ENCODE results near the gene FCHSD2.
"Not testable (repeated sequence)": the region's sequence is repeated elsewhere in the genome, so short reads cannot be mapped to it uniquely, and the experiment has no call there.

FCHSD2 gene

DNA sequence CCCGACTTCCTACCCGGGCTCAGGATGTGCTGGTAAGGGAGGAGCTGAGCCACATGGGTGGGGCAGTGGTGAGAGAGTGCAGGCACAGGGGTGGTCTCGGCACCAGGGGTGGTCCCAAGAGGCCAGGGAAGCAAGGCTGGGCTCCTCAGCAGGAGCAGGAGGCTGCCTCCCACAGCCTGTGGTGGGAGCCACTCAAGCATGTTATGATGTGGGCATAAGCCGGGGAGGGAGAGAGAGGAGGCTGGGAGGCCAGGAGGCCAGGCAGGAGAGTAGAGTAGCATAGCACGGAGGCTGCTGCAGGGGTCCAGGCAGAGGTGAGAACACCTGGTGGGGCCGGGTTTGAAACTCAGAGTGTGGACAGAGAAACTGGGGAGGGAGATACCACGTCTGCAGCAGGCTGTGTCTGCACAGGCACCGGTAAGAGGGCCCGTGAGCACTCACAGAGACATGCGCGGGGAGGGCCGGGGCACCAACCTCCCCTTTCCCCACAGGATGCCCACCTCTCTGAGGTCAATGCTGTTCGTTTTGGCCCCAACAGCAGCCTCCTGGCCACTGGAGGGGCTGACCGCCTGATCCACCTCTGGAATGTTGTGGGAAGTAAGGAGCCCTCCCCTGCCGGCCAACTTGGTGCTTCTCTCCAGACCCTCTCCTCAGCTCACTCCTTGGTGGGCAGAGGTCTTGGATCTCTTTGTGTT, 317.2 kb downstream of the FCHSD2 start:
- no peak for DNase-seq

DNA sequence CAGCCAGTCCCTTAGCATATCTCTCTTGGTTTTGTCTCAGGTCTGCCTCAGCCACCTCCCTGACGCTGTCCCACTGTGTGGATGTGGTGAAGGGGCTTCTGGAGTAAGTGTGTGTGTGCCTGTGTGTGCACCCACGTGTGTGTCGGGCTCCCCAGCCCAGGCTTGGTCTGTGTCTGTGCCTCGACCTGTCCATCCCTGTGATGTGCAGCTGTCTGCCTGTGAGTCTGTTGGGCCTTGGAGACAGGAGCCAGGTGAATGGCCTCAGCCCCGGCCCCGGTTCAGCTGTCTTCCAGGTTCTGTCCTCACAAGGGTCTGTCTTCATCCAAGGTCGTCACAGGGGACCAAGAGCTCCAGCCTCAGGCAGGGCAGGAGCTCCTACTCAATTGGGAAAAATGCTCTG, 318.1 kb downstream of the FCHSD2 start:
- DNase-seq = no peak

DNA sequence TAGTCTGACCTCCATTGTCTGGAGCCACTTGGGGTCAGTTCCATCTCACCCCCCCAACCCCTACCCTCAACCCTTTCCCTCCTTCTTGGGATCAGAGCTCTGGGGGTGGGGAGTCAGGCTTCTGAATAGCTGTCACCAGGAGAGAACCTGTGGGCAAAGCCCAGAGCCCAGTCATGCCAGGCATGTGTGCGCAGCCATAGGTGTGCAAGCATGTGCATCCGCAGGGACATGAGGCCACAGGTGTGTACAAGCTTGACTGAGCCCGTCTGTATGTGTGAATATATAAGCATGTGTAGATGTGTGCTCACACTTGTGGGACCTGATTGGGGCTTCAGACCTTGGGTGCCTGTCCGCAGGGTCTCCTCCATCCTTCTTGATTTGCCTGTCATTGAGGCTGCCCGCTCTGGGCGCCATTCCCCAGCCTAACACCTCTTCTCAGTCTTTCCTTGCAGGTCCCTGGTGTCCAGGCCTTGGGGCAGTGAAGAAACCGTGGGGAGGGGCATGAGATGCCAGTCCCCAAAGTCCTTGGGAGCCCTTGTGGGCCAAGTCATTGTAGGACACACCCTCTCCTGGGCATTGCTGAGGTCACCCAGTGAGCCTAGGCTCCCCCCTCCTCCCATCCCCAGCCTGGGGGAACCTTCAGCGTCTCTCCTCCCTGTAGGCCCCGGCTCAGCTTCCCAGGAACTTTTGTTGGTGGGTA, 318.9 kb downstream of the FCHSD2 start:
- DNase-seq = no peak

DNA sequence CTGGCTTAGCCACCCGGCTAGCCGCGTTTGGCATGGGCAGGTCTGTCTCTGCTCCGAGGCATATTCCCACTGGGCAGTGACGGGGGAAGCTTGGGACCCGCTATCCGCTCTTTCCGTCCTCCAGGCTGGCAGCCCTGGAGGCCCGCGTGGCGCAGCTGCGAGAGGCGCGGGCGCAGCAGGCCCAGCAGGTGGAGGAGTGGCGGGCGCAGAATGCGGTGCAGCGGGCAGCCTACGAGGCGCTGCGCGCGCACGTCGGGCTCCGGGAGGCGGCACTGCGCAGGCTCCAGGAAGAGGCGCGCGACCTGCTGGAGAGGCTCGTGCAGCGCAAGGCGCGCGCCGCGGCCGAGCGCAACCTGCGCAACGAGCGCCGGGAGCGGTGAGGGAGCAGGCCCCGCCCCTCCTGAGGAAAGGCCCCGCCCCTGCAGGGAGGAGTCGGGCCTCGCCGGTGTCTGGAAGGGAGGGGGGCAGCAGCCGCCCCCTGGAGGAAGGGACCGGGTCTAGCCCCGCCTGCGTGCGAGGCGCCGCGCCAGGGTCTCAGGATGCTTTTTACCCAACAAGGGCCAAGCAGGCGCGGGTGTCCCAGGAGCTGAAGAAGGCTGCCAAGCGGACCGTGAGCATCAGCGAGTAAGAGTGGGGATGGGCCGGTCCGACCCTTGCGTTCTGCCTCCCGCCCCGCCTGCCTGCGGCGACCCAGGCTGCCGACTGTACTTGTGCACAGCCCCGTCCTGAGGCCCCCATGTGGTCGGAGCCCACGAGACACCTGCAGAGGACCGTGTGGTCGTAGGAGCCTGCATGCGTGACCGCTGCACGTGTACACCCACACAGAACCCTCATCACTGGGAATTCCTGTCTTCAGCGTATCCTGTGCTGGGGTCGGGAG, 320.0 kb downstream of the FCHSD2 start:
- peak in 50 of 51 donors; percentile 35 to 93 (median 82) for DNase-seq

DNA sequence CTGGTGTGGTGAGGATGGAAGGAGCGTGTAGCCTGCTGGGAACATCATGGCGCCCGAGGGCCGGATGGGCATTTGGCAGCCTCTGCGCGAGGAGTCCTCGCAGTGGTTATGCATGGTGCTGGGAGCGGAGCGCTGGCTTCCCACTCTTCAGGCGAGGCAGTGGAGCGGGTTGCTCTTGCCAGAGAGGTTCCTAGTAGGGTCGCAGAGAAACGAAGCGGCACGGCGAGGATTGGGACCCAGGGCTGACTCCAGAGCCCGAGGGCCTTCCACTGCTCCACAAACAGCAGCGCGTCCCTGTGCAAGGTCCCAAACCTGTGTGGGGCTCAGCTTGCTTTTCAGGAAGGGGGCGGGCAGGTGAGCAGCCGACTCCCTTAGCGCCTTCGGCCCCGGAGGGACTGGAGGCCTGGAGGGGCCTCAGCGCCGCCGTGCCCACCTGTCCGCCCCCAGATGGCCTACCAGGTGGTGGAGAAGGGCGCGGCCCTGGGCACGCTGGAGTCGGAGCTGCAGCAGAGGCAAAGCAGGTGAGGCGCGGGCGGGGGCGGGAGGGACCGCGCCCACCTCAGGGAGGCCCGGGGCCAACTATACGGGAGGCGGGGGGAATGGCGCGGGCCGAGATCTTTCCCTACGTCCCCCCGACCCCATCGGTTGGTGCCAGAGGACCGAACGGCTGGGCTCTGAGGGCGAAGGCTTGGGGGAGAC, 320.7 kb downstream of the FCHSD2 start:
- no peak for DNase-seq

DNA sequence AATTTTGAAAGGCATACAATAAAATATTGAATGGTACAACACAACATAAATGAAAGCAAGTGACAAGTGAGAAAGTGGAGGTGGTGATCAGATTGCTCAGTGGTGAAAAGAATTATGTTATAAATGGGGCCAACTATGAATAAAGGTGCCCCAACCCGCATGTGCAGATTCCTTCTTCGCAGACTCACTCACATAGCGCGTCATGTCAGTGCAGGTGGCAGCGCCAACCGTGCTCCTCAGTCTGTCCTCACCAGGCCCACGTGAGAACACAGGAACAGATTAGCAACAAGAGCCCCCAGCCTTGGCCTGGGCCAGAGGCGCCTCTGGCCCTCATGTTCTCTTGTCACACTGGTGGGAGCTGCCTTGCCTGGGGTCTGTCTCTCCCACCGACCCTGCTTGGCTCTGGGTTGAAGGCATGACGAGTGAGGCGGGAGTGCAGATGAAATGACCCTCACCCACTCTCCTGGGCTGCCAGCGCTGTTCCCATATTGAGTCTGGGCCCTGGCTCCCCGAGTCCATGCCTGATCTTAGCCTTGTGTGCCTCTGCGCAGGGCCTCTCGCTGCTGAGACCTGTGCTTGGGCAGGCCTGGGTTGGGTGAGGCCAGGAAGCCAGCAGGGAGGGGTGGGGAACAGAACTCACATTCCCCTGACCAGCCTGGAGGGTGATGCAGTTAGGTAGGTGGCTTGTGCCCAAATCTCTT, 321.5 kb downstream of the FCHSD2 start:
- no peak for DNase-seq

DNA sequence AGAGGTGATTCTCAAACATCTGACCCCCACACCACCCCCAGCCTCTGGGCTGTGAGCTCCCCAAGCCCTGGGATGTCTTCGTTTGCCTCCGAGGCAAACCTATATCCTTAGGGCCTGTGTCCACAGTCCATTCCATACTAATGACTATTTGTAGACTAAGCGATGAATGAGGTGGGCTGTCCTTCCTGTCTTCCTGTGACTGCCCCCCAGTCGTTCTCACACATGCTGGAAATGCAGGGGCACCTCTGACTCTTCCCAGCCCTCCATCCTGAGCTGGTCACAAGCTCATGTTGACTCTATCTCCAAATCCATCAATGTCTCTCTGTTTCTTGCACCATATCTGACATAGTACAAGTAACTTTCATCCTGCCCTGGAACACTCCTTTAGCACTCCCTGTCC, 323.1 kb downstream of the FCHSD2 start:
- DNase-seq = no peak

DNA sequence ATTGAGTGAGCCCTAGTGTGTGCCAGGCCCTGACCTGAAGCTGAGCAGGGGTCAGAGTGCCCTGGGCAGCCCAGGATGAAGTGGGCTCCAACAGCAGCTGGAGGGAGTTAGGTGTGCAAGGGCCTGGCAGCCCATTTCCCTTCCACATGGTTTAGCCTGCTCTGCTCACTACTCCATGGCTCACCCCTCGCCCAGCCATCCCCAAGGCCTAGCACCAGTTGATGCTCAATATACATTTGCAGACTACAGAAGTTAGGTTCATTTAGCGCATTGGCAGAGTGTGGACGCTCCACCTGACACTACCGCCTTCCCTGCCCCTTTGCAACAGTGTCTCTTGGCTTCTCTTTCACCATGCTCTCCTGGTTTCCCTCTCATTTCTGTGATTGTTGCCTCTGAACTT, 324.2 kb downstream of the FCHSD2 start:
- DNase-seq = no peak

DNA sequence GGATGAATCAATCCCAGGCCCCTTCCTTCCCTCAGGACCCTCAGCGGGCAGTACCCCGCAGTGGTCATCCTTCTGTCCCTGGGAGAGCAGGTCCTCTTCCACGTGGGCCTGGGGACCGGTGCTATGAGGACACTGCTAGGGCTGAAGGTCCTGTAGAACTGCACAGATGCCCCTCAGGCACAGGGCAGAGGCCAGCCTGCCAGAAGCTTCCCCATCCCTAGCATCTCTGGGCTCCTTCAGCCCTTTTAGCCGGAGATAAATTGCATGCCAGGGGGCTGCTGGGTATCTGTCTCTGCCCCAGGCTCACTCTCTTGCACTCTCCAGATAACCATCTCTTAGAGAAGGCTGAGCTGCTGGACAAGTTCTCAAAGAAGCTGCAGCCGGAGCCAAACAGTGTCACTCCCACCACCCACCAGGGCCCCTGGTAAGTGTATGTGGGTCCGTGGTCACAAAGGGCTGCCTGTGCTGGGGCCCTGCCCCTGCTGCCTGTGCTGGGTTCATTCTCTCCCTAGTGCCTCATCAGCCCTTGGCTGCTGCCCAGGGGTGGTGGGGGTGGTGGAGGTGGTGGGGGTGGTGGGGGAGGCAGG, 325.6 kb downstream of the FCHSD2 start:
- DNase-seq = no peak

DNA sequence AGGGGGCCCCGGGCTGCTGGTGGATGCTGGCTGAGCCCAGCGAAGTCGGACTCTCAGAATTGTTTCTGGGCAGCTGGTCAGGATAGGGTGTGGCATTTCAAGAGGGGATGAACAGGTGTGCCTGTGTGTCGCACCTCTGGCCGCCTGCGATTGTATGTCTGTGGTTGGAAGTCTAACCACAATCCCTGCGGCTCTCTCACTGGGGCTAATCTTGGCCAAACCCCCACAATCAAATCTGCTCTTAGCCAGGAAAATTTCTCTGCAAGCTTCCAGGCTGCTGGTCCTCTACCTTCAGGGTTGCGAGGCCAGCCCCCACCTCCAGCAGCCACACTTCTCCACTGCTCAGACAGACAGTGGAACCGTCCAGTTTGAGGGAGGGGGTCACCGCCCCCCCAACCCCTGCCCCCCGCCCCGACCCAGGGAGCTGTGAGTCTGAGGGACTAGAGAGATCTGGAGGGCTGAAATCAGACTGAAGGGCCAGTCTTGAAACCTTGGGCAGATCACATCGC, 327.0 kb downstream of the FCHSD2 start:
- DNase-seq = no peak

DNA sequence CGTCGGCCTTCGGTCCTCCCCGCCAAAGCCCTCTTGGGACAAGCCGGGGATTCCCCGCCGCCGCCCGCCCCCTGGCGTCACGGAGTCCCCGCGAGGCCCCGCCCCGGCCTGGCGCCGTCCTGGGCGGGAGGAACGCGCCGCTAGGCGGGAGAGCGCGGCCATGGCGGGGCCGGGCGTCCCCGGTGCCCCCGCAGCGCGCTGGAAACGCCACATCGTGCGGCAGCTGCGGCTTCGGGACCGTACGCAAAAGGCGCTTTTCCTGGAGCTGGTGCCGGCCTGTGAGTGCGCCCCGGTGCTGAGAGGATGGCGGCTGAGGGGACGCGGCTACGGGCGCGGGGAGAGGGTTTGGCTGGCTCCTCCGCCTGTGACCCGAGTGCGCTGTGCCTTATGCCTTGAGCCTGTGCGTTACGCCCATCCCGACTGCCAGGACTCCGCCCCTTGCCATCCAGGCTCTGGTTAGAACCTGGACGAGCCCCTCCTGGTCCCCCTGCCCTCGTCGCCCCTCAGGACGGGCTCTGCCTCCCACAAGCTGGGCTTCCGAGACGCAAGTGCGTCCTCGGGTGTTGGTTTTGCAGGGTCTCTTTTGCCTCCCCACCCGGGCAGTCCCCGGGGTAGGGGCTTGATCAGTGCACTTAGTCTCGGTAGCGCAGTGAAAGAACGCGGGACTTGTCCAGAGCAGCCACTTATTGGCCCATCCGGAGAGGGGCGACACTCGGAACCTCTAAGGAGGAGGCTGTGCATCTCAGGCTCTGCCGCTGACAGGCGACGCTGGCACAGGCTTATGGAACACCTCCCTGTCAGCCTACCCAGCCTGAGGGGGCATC, 327.6 kb downstream of the FCHSD2 start, which contains the start of gene ATG16L2:
ATG16L2 (plus strand) TSS at position 126 of the 824 bp plus-strand sequence; CDS start at position 161, 35 bp downstream.
- DNase-seq = peak in 39 of 51 donors; percentile 70 to 97 (median 88)

DNA sequence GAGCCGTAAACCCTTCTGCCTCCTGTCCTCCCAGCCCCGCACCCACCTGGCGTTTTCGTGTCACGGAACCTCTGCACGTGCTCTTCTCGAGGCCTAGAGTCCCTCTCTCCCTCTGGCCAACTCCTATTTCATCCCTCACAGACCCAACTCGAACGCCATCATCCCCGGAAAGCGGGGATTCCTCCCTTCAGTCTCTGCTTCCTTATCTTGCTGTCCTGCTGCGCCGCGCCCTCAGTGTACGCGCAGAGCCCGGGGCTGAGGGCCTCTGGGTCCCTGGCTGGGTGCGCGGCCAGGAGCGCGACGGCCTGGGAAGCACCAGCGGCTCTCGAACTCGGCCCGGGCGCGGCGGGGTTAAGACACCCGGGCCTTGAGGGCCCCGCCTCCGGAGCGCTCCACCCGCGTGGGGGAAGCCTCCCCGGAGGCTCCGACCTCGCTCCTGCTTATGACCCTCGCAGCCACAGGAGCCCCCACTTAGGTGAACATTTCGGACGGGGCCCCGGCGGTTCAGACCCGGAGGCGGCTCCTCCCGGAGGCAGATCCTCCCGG, 328.3 kb downstream of the FCHSD2 start:
- peak; percentile 43 to 97 (median 87) for DNase-seq

DNA sequence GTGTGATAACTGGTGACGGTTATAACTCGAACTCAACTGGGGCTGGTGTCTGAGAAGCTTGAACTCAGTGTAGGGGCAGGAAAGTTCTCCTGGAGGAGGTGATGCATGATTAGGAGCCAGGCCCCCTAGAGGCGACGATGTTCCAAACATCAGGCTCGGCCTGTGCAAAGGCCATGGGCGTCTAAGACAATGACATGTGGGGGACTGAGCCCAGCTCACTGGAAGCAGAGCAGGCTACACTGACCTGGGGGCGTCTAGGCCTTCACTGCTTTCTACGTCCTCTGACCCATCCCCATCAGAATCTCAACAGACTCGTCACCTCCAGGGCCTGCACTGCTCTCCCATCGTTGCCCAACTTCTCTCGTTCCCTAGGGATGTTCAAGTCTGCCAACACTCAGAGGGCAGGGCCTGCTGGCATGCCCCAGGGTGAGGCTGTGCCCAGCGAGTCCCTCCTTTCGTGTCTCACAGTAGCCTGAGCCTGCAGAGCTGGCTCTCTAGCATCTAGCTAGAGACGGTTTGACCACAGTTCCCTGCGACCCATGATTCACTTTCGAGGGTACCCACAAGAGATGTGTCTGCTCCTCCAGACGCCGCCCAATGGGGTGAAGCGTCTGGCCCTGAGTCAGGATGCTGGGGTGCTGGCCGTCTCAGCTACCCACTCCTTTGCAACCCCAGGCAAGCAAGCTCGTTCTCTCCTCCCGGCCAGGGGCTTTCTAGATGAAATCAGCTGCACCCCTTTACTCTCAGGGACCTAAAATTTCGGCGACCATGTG, 329.0 kb downstream of the FCHSD2 start:
- peak in 6 of 51 donors; percentile 30 to 59 (median 38) for DNase-seq

DNA sequence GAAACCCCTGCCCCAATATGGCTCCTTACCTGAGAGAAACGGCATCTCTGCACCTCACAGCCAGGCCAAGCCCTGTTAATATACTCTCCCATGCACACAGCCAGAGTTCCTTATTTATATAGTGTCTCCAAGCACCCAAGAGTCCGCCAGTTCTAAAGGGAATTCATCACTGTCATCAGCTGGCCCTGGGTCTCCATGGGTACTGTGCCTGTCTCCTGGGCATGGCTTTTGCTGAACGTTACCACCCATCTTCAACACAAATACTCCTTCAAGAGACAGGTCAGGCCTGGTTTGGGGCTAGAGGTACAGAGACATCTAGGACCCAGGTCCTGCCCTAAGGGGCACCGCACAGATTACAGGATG, 329.5 kb downstream of the FCHSD2 start:
- DNase-seq = no peak

DNA sequence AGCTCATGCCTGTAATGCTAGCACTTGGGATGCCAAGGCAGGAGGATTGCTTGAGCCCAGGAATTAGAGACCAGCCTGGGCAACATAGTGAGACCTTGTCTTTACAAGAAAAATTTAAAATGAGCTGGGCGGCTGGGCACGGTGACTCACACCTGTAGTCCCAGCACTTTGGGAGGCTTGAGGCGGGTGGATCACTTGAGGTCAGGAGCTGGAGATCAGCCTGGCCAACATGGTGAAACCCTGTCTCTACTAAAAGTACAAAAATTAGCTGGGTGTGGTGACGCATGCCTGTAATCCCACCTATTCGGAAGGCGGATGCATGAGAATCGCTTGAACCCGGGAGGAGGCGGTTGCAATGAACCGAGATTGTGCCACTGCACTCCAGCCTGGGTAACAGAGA, 330.4 kb downstream of the FCHSD2 start:
- not testable (repeated sequence) for DNase-seq

DNA sequence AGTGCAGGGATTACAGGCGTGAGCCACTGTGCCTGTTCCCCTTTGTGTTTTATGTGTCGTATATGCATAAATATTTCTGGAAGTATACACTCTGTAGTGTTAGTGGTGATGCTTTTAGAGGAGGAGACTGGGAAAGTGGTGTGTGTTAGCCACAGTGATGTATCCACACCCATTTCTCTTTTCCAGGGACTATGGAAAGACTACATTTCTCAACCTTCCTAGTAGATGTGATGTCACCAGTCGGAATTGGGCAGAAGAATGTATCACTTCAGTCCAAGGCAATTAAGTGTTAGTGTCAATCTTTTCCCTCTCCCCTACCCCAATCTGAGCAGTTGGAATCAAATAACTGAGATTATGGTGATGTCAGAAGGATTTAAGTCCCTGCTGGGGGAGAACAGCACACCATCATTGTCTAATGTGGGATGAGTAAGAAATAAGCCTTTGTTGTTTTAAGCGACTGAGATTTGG, 333.8 kb downstream of the FCHSD2 start:
- DNase-seq = no peak

DNA sequence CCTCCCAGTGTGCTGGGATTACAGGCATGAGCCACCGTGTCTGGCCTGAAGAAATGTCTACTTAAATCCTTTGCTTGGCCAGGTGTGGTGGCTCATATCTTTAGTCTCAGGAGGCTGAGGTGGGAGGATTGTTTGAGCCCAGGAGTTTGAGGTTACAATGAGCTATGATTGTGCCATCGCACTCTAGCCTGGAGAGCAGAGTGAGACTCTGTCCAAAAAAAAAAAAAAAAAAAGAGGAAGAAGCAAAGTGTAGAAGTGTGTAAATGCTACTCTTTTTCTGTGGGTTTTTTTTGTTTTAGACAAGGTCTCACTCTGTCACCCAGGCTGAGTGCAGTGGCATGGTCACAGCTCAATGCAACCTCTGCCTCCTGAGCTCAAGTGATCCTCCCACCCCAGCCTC, 334.3 kb downstream of the FCHSD2 start:
- DNase-seq = no peak

Measured in hypothalamus (tissue), 51 donors.